HCT116 (cell line): Measurements from ENCODE around the gene PPP2R2D.

Experiments
- CTCF ChIP-seq, 3 experiments: fragments of 200-600 bp in 1 of 3; sonication (generic) in 1 of 3; IDR thresholded peaks in 2 of 3; conservative IDR thresholded peaks in 1 of 3; 2 replicates each; pipeline ENCODE4 v1.5.1; 2012 to 2017; ENCODE audit warnings: low read depth in 2 of 3, low read length in 2 of 3, antibody characterized with exemption in 1 of 3, borderline replicate concordance in 1 of 3, control low read depth in 1 of 3, mild to moderate bottlenecking in 1 of 3, mixed read lengths in 1 of 3, mixed run types in 1 of 3, moderate library complexity in 1 of 3; ENCODE audit not compliant: insufficient read depth in 1 of 3
- EZH2phosphoT487 ChIP-seq: fragments of 200-600 bp; IDR thresholded peaks from 2 replicates; pipeline ENCODE4 v1.6.1; 2018; ENCODE audit warnings: antibody characterized with exemption, borderline replicate concordance
- FOSL1 ChIP-seq: IDR thresholded peaks from 2 replicates; pipeline ENCODE4 v1.6.1; 2012; ENCODE audit warnings: low read depth
- POLR2AphosphoS5 ChIP-seq: IDR thresholded peaks from 2 replicates; pipeline ENCODE4 v1.6.1; 2011; ENCODE audit warnings: mild to moderate bottlenecking, low read depth, low read length, moderate library complexity
- SP1 ChIP-seq: IDR thresholded peaks from 2 replicates; pipeline ENCODE4 v1.6.1; 2012; ENCODE audit warnings: low read depth

GRCh38 chr10:131902691-131903090 is 1.9 kb downstream of the PPP2R2D start:
- TF ChIP-seq SP1 (no peak), EZH2phosphoT487 (no peak), CTCF (IDR thresholded peaks at IDR 0.05 in 2 of 3, conservative IDR thresholded peaks at IDR 0.05 in 1 of 3; ENCODE audit: borderline replicate concordance in 1 of 3, insufficient read depth in 1 of 3, low read depth in 2 of 3, low read length in 2 of 3) (no peak), POLR2AphosphoS5 (no peak), FOSL1 (no peak)
